ENCODE measurements around the gene POLR2J3. TPM values are rescaled to one million over a fixed set of nuclear protein-coding genes. Genes with fewer than 3 reads are reported as not detected.
"Not testable (repeated sequence)": the region's sequence is repeated elsewhere in the genome, so short reads cannot be mapped to it uniquely, and the experiment has no call there.

Gene POLR2J3
- polyA plus RNA-seq (2013) = 74.0 TPM

- H3K9me3 ChIP-seq (ENCODE audit: control extremely low read depth in 1 of 5, control insufficient read depth in 4 of 5, insufficient read depth in 2 of 5, low read depth in 1 of 5, low read length in 4 of 5); CTCF ChIA-PET; H3K27me3 ChIP-seq (replicated peaks in 2 of 5; ENCODE audit: control insufficient read depth in 4 of 5, insufficient read depth in 5 of 5, low read length in 4 of 5); H3K4me1 ChIP-seq (ENCODE audit: control extremely low read depth in 1 of 4, control insufficient read depth in 4 of 4, insufficient read depth in 4 of 4, low read length in 3 of 4); H3K36me3 ChIP-seq (ENCODE audit: control insufficient read depth in 4 of 4, insufficient read depth in 4 of 4, low read length in 3 of 4); POLR2A ChIA-PET: not testable (repeated sequence)
- peak in 2 of 3 donors; percentile 90 to 94 for DNase-seq
- Histone ChIP-seq H3K4me3 (ENCODE audit: control insufficient read depth in 1 of 7, extremely low read depth in 1 of 7, insufficient read depth in 4 of 7, low read depth in 2 of 7, low read length in 6 of 7) (peak within 1 kb of the TSS; percentile 51 to 85 (median 73)), H3K27ac (ENCODE audit: insufficient read depth in 1 of 2, low read depth in 1 of 2, low read length in 2 of 2, poor library complexity in 1 of 2, severe bottlenecking in 2 of 2) (peak within 1 kb of the TSS; percentile 54 to 82)
- 0% methylated on average over 23 of the region's 64 CpGs for WGBS (ENCODE audit: insufficient coverage)
These were observed at the start of gene POLR2J3 for GRCh38 chr7:102572261-102573239. Gene POLR2J3, minus strand, starts transcription at chr7:102572583. Its CDS starts 62 bp downstream, at chr7:102572521.

DNA sequence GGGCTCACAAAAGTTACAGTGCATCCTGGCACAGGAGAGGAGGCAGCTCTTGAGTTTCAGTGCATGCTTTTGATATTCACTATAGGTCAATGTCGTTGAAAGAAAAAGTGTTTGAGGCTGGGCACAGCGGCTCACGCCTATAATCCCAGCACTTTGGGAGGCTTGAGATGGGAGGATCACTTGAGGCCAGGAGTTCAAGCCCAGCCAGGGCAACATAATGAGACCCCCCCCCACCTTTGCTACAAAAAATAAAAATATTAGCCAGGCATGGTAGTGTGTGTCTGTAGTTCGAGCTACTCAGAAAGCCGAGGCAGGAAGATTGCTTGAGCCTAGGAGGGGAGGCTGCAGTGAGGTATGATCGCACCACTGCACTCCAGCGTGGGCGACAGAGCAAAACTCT lies 45.7 kb upstream of the POLR2J3 start:
- H3K27me3 ChIP-seq (replicated peaks in 2 of 5; ENCODE audit: control insufficient read depth in 4 of 5, insufficient read depth in 5 of 5, low read length in 4 of 5); H3K9me3 ChIP-seq (ENCODE audit: control extremely low read depth in 1 of 5, control insufficient read depth in 4 of 5, insufficient read depth in 2 of 5, low read depth in 1 of 5, low read length in 4 of 5); H3K4me3 ChIP-seq (ENCODE audit: control insufficient read depth in 1 of 7, extremely low read depth in 1 of 7, insufficient read depth in 4 of 7, low read depth in 2 of 7, low read length in 6 of 7); H3K36me3 ChIP-seq (ENCODE audit: control insufficient read depth in 4 of 4, insufficient read depth in 4 of 4, low read length in 3 of 4); H3K4me1 ChIP-seq (ENCODE audit: control extremely low read depth in 1 of 4, control insufficient read depth in 4 of 4, insufficient read depth in 4 of 4, low read length in 3 of 4); H3K27ac ChIP-seq (ENCODE audit: insufficient read depth in 1 of 2, low read depth in 1 of 2, low read length in 2 of 2, poor library complexity in 1 of 2, severe bottlenecking in 2 of 2); CTCF ChIA-PET; POLR2A ChIA-PET; DNase-seq: not testable (repeated sequence)
- WGBS (ENCODE audit: insufficient coverage) = no CpG with 5 or more reads among the region's 8 CpGs

- CTCF ChIA-PET; H3K27ac ChIP-seq (ENCODE audit: insufficient read depth in 1 of 2, low read depth in 1 of 2, low read length in 2 of 2, poor library complexity in 1 of 2, severe bottlenecking in 2 of 2); H3K9me3 ChIP-seq (ENCODE audit: control extremely low read depth in 1 of 5, control insufficient read depth in 4 of 5, insufficient read depth in 2 of 5, low read depth in 1 of 5, low read length in 4 of 5); H3K36me3 ChIP-seq (ENCODE audit: control insufficient read depth in 4 of 4, insufficient read depth in 4 of 4, low read length in 3 of 4); H3K4me1 ChIP-seq (ENCODE audit: control extremely low read depth in 1 of 4, control insufficient read depth in 4 of 4, insufficient read depth in 4 of 4, low read length in 3 of 4); H3K27me3 ChIP-seq (replicated peaks in 2 of 5; ENCODE audit: control insufficient read depth in 4 of 5, insufficient read depth in 5 of 5, low read length in 4 of 5); POLR2A ChIA-PET: not testable (repeated sequence)
- WGBS (ENCODE audit: insufficient coverage) = no CpG with 5 or more reads among the region's 62 CpGs
- H3K4me3 ChIP-seq (ENCODE audit: control insufficient read depth in 1 of 7, extremely low read depth in 1 of 7, insufficient read depth in 4 of 7, low read depth in 2 of 7, low read length in 6 of 7) = peak within 1 kb of the TSS in 3 of 7 experiments; percentile 19 to 33 (median 32)
- DNase-seq = peak in 2 of 3 donors; percentile 21 to 44
These were observed 44.2 kb upstream of the POLR2J3 start, which contains the start of gene RASA4 for GRCh38 chr7:102616507-102617125. Gene RASA4, minus strand, starts transcription at chr7:102616756. Its CDS starts 67 bp downstream, at chr7:102616689.

DNA sequence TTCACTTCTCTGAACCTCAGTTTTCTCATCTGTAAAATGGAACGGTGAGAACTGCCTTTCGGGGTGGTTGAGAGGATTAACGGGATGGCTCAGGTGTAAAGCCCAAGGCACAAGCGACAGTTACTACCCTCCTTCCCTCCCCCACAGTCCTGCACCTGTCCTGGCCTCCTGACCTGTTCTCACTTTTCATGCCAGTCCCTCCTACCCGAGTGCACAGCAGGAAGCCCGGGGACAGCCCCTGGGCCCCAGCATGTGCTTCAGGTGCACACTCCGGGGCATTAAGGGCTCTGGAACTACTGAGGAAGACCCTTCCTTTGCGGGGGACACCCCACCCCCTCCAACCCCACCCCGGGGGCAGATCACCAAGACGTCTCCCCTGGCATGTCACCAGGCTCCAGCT lies 43.5 kb upstream of the POLR2J3 start:
- H3K9me3 ChIP-seq (ENCODE audit: control extremely low read depth in 1 of 5, control insufficient read depth in 4 of 5, insufficient read depth in 2 of 5, low read depth in 1 of 5, low read length in 4 of 5); H3K4me3 ChIP-seq (ENCODE audit: control insufficient read depth in 1 of 7, extremely low read depth in 1 of 7, insufficient read depth in 4 of 7, low read depth in 2 of 7, low read length in 6 of 7); CTCF ChIA-PET; H3K36me3 ChIP-seq (ENCODE audit: control insufficient read depth in 4 of 4, insufficient read depth in 4 of 4, low read length in 3 of 4); POLR2A ChIA-PET; H3K27me3 ChIP-seq (replicated peaks in 2 of 5; ENCODE audit: control insufficient read depth in 4 of 5, insufficient read depth in 5 of 5, low read length in 4 of 5); H3K4me1 ChIP-seq (ENCODE audit: control extremely low read depth in 1 of 4, control insufficient read depth in 4 of 4, insufficient read depth in 4 of 4, low read length in 3 of 4); DNase-seq; H3K27ac ChIP-seq (ENCODE audit: insufficient read depth in 1 of 2, low read depth in 1 of 2, low read length in 2 of 2, poor library complexity in 1 of 2, severe bottlenecking in 2 of 2): not testable (repeated sequence)
- no CpG with 5 or more reads among the region's 10 CpGs for WGBS (ENCODE audit: insufficient coverage)

DNA sequence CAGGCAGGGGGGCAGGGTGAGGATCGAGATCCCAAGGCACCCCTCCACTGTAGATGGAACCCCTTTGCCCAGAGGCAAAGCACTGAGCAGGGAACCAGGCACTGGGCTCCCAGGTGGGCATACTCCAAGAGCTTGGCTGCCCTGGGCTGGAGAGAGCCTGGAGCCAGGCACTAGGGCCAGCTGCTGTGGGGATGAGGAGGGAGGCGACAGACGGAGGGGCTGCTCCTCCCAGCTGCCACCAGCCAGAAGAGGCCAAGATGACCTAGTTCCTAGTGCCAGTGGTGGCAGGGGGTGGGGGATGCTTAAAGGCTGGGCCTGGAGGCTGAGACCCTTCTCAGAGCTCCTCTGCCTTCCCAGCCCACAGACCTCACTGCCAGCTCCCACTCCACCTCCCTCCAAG lies 42.5 kb upstream of the POLR2J3 start:
- WGBS (ENCODE audit: insufficient coverage) = no CpG with 5 or more reads among the region's 3 CpGs
- POLR2A ChIA-PET, CTCF ChIA-PET: not testable (repeated sequence)

DNA sequence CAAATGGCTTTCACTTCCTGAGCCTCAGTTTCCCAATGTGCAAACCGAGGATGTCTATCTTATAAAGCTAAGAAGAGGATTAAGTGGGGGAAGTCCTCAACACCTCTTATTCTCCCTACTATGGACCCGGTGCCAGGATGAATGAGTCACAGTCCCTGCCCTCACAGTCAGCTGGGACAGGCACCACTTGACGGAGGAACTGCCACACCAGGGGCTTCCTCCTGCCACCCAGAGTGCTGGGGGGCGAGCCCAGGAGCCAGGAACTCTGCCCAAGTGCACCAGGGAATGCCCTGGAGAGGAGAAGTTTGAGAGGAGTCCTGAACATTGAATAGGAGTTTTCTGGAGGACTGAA lies 41.9 kb upstream of the POLR2J3 start:
- WGBS (ENCODE audit: insufficient coverage) = no CpG with 5 or more reads among the region's 4 CpGs
- H3K27ac ChIP-seq (ENCODE audit: insufficient read depth in 1 of 2, low read depth in 1 of 2, low read length in 2 of 2, poor library complexity in 1 of 2, severe bottlenecking in 2 of 2); H3K27me3 ChIP-seq (replicated peaks in 2 of 5; ENCODE audit: control insufficient read depth in 4 of 5, insufficient read depth in 5 of 5, low read length in 4 of 5); H3K36me3 ChIP-seq (ENCODE audit: control insufficient read depth in 4 of 4, insufficient read depth in 4 of 4, low read length in 3 of 4); H3K9me3 ChIP-seq (ENCODE audit: control extremely low read depth in 1 of 5, control insufficient read depth in 4 of 5, insufficient read depth in 2 of 5, low read depth in 1 of 5, low read length in 4 of 5); CTCF ChIA-PET; DNase-seq; H3K4me1 ChIP-seq (ENCODE audit: control extremely low read depth in 1 of 4, control insufficient read depth in 4 of 4, insufficient read depth in 4 of 4, low read length in 3 of 4); POLR2A ChIA-PET; H3K4me3 ChIP-seq (ENCODE audit: control insufficient read depth in 1 of 7, extremely low read depth in 1 of 7, insufficient read depth in 4 of 7, low read depth in 2 of 7, low read length in 6 of 7): not testable (repeated sequence)

More for the DNA sequence above, 42.5 kb upstream of the POLR2J3 start:
- H3K4me3 ChIP-seq (ENCODE audit: control insufficient read depth in 1 of 7, extremely low read depth in 1 of 7, insufficient read depth in 4 of 7, low read depth in 2 of 7, low read length in 6 of 7); H3K27ac ChIP-seq (ENCODE audit: insufficient read depth in 1 of 2, low read depth in 1 of 2, low read length in 2 of 2, poor library complexity in 1 of 2, severe bottlenecking in 2 of 2); H3K9me3 ChIP-seq (ENCODE audit: control extremely low read depth in 1 of 5, control insufficient read depth in 4 of 5, insufficient read depth in 2 of 5, low read depth in 1 of 5, low read length in 4 of 5); DNase-seq; H3K4me1 ChIP-seq (ENCODE audit: control extremely low read depth in 1 of 4, control insufficient read depth in 4 of 4, insufficient read depth in 4 of 4, low read length in 3 of 4); H3K36me3 ChIP-seq (ENCODE audit: control insufficient read depth in 4 of 4, insufficient read depth in 4 of 4, low read length in 3 of 4); H3K27me3 ChIP-seq (replicated peaks in 2 of 5; ENCODE audit: control insufficient read depth in 4 of 5, insufficient read depth in 5 of 5, low read length in 4 of 5): not testable (repeated sequence)

DNA sequence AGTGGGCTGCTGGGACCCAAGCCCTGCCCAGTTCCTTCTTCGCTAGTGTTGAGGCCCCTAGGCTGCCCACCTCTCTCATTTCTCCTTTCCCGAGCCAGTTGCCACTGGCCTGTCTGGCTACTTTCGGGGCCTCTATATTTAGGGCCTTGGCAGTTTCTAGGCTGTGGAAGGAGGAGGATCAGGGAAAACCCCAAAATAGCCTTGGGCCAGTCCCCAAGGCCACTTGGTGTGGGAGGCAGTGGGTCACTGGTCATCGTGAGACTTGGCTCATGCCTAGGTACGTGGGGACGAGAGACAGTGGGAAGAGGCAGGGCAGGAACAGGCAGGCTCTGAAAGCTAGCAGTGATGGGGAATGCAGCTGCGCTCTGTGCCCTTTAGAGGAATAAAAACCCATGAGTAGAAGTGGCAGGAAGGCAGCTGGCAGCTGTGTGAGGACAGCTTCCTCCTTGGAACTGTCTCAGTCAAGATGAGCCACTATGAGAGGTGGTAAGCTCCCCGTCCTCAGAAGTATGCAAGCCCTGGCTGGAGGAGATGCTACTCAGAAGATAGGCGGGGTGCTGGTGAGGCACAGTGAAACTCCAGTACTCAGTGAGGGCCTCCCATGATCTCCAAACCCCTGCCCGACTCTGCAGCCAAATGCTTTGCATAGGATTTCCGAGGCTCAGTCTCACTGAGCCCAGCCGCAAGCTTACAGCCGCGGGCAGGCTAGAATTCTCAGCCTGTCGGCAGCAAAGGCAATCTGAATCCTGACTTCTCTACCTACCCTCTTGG lies 41.4 kb upstream of the POLR2J3 start:
- H3K4me1 ChIP-seq (ENCODE audit: control extremely low read depth in 1 of 4, control insufficient read depth in 4 of 4, insufficient read depth in 4 of 4, low read length in 3 of 4); POLR2A ChIA-PET; DNase-seq; H3K27ac ChIP-seq (ENCODE audit: insufficient read depth in 1 of 2, low read depth in 1 of 2, low read length in 2 of 2, poor library complexity in 1 of 2, severe bottlenecking in 2 of 2); H3K27me3 ChIP-seq (replicated peaks in 2 of 5; ENCODE audit: control insufficient read depth in 4 of 5, insufficient read depth in 5 of 5, low read length in 4 of 5); H3K36me3 ChIP-seq (ENCODE audit: control insufficient read depth in 4 of 4, insufficient read depth in 4 of 4, low read length in 3 of 4); H3K4me3 ChIP-seq (ENCODE audit: control insufficient read depth in 1 of 7, extremely low read depth in 1 of 7, insufficient read depth in 4 of 7, low read depth in 2 of 7, low read length in 6 of 7); H3K9me3 ChIP-seq (ENCODE audit: control extremely low read depth in 1 of 5, control insufficient read depth in 4 of 5, insufficient read depth in 2 of 5, low read depth in 1 of 5, low read length in 4 of 5); CTCF ChIA-PET: not testable (repeated sequence)
- WGBS (ENCODE audit: insufficient coverage) = no CpG with 5 or more reads among the region's 15 CpGs
